GM20000 (cell line): Measurements from ENCODE around the gene CFP.
A peak's percentile ranks its signal among the peaks of the same experiment; 100 is the strongest.

Source experiments
- DNase-seq: peaks from one replicate; pipeline ENCODE4 v3.0.0; 2012; ENCODE audit warnings: low spot score
- TF ChIP-seq, protein P1 (sequence below): IDR thresholded peaks from 2 replicates; pipeline ENCODE4 v1.5.1; 2012; ENCODE audit warnings: mild to moderate bottlenecking, control low read depth; ENCODE audit errors: extremely low read depth, missing control alignments

CFP gene

DNA sequence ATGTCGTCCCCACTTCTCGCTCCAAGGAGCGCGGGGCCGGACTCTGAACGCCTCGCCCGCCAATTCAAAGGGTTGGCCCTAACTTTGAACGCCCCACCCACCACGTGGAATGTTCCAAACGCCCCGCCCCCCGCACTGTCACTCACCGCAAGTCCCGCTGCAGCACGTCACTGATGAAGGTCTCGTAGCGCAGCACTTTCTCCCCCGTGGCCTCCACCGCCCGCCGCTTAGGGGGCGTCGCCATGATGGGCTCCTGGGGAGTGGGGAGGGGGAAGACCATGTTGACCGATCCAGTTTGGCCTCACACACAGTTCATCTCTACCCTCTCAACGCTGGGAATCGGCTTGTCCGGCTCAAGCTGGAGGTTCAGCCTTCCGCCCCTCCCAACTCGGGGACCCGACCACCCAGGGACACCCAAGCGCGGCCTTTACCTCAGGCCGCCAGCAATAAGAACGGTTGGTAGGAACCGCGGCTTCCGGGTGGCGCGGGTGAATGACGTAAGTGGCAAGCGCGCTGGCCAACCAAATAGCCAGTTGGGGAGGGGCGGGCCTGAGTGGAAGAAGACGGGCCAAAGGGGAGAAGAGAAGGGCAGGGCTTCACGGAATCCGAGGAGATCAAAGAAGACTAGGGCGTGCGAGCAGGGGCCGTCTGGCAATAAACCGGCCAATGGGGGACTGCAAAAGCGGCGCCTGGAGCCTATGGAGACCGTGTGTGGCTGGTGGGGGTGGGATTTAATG lies 29.1 kb upstream of the CFP start, which contains the start of gene UXT:
TSS of gene UXT (minus strand) at position 497 of the 737 bp plus-strand sequence. CDS start at position 244, 253 bp downstream.
- peak; percentile 82 for DNase-seq
- TF ChIP-seq, protein P1, sequence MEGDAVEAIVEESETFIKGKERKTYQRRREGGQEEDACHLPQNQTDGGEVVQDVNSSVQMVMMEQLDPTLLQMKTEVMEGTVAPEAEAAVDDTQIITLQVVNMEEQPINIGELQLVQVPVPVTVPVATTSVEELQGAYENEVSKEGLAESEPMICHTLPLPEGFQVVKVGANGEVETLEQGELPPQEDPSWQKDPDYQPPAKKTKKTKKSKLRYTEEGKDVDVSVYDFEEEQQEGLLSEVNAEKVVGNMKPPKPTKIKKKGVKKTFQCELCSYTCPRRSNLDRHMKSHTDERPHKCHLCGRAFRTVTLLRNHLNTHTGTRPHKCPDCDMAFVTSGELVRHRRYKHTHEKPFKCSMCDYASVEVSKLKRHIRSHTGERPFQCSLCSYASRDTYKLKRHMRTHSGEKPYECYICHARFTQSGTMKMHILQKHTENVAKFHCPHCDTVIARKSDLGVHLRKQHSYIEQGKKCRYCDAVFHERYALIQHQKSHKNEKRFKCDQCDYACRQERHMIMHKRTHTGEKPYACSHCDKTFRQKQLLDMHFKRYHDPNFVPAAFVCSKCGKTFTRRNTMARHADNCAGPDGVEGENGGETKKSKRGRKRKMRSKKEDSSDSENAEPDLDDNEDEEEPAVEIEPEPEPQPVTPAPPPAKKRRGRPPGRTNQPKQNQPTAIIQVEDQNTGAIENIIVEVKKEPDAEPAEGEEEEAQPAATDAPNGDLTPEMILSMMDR, result no peak

DNA sequence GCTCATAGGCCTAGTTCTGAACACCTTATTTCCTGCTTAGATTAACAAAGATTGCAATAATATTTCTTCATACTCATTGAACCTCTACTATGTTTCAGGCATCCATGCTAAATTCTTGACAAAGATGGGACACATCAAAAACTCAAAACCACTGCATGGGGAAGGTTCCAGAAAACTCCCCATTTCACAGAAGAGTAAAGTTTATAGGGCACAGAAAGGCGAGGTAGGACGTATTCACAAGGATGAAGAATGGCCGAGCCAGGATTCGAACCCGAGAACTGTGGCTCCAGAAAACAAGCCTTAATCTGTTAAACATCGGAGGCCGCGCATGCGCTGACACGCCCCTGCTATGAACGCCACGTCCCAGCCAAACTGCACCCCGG lies 28.6 kb upstream of the CFP start:
- no peak for DNase-seq

DNA sequence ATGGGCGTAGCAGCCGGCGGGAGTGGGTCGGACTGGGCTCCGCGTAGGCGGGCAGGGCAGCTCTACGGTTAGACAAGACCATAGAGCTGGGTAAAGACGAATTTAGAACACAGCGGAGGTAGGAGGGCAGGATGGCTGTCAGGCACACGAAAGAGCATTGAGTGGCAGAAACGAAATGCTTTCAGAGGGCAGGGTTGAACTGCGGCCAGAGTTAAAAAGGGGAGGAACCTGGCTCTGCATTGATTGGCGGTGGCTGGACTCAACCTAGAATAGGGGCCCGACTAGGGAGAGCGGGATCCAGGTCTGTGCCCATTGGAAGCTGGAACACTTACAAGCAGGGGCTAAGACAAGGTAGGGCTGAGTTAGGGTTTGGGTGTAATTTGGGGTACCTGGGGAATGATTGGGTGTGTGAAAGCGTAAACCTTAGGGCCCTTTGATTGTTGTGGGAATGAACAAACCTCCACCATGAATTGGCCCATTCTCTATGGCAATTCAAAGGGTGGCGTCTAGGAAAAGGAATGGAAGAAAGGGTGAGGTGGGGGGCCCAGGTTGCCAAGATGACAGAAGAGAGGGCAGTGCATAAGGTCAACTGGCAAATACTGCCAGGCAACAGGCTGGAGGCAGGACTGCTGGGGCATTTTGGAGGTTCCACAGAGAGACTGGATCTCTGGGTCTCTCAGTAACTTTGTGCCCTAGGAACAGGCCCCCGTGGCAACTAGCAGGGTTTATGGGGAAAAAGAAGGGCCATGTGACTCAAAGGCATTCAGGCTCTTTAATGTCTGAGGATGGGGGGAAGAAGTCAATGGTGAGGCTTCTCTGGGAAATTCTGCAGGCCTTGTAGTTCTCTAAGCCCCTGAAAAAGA lies 21.5 kb upstream of the CFP start:
- TF ChIP-seq, protein P1, result no peak
- DNase-seq, result no peak

More for the DNA sequence above, 28.6 kb upstream of the CFP start:
- TF ChIP-seq, protein P1, result no peak

DNA sequence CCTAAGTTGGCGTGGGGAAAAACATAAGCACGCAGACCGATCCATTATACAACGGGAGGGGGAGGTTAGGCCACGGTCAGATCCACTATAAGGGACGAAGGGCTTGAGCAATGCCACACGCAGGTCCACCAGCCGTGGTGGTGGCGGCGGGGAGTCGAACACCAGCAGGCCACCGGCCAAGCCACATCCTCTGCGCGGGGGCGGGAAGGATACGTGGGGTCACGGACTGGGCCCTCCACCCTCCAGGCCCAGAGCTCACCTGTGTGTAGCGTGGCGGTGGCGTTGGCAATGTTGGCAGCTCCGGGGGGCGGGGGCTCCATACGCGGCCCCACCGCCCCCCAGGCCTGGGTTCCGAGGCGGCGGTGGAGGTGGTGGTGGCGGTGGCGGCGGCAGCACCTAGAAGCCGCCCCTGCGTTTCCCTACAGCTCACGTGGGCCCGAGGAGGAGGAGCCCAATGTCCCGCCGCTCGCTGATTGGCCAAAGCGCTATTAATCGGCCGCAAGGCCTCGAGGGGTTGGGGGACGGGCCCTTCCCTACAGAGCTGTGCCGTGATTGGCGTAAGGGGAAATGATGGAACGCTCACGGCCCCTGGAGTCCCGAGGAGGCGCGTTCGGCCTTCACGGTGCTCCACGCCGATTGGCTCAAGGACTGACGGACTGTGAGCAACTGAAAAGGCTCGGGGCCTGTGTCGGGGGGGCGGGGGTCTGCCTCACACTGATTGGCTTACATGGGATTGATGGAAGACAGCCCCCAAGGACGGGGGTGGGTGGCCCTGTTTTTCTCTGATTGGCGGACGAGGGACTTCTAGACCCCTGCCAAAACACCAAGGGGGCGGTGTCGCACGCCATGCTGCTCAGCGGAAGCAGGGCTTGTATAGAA lies 20.7 kb upstream of the CFP start, which contains the start of gene ELK1:
TSS of gene ELK1 (minus strand) at position 400 of the 879 bp plus-strand sequence. CDS start 9,122 bp downstream, outside the sequence.
- peak; percentile 85 for DNase-seq
- TF ChIP-seq, protein P1, result no peak

DNA sequence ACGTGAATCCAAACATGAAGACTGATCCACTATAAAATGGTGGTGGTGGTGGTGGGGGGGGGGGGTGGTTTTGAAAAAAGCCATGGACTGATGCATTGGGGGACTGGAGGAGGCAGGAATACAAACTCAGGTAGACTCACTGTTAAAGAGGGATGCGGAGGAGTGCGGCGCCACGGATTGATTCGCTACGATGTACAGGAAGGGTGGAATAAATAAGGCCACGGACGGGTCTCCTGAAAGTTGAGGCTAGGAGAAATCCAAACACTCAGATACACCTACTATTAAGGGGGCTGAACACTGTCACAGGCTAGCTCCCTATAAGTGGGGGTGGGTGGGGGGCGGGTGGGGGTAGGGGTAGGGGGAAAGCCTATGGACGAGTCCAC lies 20.0 kb upstream of the CFP start:
- no peak for DNase-seq

DNA sequence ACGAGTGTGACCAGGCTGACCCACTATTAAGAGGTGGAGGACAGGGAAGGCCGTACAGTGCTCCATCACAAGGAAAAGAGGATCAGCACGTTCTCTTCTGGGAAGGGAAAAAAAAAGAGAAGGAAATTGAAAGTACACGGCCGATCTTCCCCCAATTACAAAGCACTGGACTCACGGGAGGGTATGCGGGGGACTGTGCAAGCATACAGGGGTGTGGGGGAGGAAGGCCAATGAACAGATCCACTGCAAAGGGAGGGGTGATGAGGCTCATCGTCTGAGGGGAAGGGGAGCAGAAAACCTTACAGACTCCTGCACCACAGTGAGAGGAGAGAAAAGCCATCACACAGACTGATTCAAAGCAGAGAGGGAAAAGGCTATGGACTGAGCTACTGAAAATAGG lies 19.5 kb upstream of the CFP start:
- TF ChIP-seq, protein P1, result no peak
- no peak for DNase-seq

More for the DNA sequence above, 20.0 kb upstream of the CFP start:
- TF ChIP-seq, protein P1, result no peak
